Measurements from ENCODE around the gene ZNF26.
A peak's percentile ranks its signal among the peaks of the same experiment; 100 is the strongest.
"Not testable (repeated sequence)": the region's sequence is repeated elsewhere in the genome, so short reads cannot be mapped to it uniquely, and the experiment has no call there.

The ZNF26 gene

GRCh38 chr12:132986001-132986884, at the start of gene ZNF26:
Gene ZNF26, plus strand, starts transcription at chr12:132986367. Its CDS starts 474 bp downstream, at chr12:132986841.
- DNase-seq = peak; percentile 94

GRCh38 chr12:132936921-132937320, 49.2 kb upstream of the ZNF26 start:
- not testable (repeated sequence) for DNase-seq

GRCh38 chr12:132937476-132937875, 48.7 kb upstream of the ZNF26 start:
- no peak for DNase-seq

GRCh38 chr12:132938807-132939206, 47.4 kb upstream of the ZNF26 start:
- not testable (repeated sequence) for DNase-seq

- no peak for DNase-seq
Measured at GRCh38 chr12:132940071-132940719, 46.0 kb upstream of the ZNF26 start.

- DNase-seq = no peak
Measured at GRCh38 chr12:132941336-132941954, 44.7 kb upstream of the ZNF26 start.

- DNase-seq = no peak
Measured at GRCh38 chr12:132942611-132943010, 43.6 kb upstream of the ZNF26 start.

GRCh38 chr12:132945806-132946205, 40.4 kb upstream of the ZNF26 start:
- no peak for DNase-seq

GRCh38 chr12:132946246-132946820, 39.8 kb upstream of the ZNF26 start:
- no peak for DNase-seq

- no peak for DNase-seq
Measured at GRCh38 chr12:132948146-132949066, 37.8 kb upstream of the ZNF26 start.

- DNase-seq = no peak
Measured at GRCh38 chr12:132949936-132950837, 36.0 kb upstream of the ZNF26 start.

- DNase-seq = no peak
Measured at GRCh38 chr12:132950844-132951535, 35.2 kb upstream of the ZNF26 start.

GRCh38 chr12:132951649-132952048, 34.5 kb upstream of the ZNF26 start:
- no peak for DNase-seq

- DNase-seq = no peak
Measured at GRCh38 chr12:132952371-132953162, 33.6 kb upstream of the ZNF26 start.

GRCh38 chr12:132953163-132953425, 33.1 kb upstream of the ZNF26 start:
- no peak for DNase-seq

GRCh38 chr12:132953771-132954170, 32.4 kb upstream of the ZNF26 start:
- no peak for DNase-seq

GRCh38 chr12:132954471-132955048, 31.6 kb upstream of the ZNF26 start:
- no peak for DNase-seq

GRCh38 chr12:132955094-132956010, 30.8 kb upstream of the ZNF26 start:
- DNase-seq = peak; percentile 42
